ENCODE data around the gene NAGS.

DNA sequence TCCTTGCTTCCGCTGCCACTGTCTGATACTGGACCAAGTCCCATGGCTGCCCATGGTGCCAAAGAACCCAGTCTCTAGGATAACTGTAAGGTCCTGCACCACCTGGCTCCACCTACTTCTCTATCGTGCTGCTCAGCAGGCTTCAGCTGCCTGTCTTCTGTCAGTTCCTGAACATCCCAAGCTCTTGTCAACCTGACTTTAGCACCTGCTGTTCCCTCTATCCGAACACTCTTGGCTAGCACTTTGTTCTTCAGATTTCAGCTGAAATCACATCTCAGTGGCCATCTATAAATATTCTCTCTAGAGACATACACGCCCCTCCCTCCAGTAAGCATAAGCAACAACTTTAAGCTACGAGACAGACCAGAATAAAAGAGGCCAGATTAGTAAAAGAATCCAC, 25.3 kb downstream of the NAGS start:
- TF ChIP-seq ISL1 (CRISPR knock-in tag; IDR thresholded peaks at IDR 0.05) (no peak), PATZ1 (CRISPR knock-in tag; IDR thresholded peaks at IDR 0.05; ENCODE audit: borderline replicate concordance) (no peak), RARB (CRISPR knock-in tag; IDR thresholded peaks at IDR 0.05) (no peak), PPARA (CRISPR knock-in tag; IDR thresholded peaks at IDR 0.05; ENCODE audit: borderline replicate concordance) (no peak), GLIS3 (CRISPR knock-in tag; IDR thresholded peaks at IDR 0.05) (no peak), ZFP30 (CRISPR knock-in tag; IDR thresholded peaks at IDR 0.05) (no peak), CREB5 (CRISPR knock-in tag; IDR thresholded peaks at IDR 0.05; ENCODE audit: low read depth) (no peak), ARNTL (CRISPR knock-in tag; IDR thresholded peaks at IDR 0.05; ENCODE audit: borderline replicate concordance, low read depth) (no peak), OSR1 (CRISPR knock-in tag; IDR thresholded peaks at IDR 0.05) (no peak), TCF4 (CRISPR knock-in tag; IDR thresholded peaks at IDR 0.05; ENCODE audit: borderline replicate concordance) (no peak), ZFP3 (CRISPR knock-in tag; IDR thresholded peaks at IDR 0.05) (no peak), BACH2 (CRISPR knock-in tag; IDR thresholded peaks at IDR 0.05; ENCODE audit: borderline replicate concordance) (no peak), CSDC2 (CRISPR knock-in tag; IDR thresholded peaks at IDR 0.05) (no peak)
- TF ChIP-seq, protein P1, sequence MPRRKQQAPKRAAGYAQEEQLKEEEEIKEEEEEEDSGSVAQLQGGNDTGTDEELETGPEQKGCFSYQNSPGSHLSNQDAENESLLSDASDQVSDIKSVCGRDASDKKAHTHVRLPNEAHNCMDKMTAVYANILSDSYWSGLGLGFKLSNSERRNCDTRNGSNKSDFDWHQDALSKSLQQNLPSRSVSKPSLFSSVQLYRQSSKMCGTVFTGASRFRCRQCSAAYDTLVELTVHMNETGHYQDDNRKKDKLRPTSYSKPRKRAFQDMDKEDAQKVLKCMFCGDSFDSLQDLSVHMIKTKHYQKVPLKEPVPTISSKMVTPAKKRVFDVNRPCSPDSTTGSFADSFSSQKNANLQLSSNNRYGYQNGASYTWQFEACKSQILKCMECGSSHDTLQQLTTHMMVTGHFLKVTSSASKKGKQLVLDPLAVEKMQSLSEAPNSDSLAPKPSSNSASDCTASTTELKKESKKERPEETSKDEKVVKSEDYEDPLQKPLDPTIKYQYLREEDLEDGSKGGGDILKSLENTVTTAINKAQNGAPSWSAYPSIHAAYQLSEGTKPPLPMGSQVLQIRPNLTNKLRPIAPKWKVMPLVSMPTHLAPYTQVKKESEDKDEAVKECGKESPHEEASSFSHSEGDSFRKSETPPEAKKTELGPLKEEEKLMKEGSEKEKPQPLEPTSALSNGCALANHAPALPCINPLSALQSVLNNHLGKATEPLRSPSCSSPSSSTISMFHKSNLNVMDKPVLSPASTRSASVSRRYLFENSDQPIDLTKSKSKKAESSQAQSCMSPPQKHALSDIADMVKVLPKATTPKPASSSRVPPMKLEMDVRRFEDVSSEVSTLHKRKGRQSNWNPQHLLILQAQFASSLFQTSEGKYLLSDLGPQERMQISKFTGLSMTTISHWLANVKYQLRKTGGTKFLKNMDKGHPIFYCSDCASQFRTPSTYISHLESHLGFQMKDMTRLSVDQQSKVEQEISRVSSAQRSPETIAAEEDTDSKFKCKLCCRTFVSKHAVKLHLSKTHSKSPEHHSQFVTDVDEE (CRISPR knock-in tag; IDR thresholded peaks at IDR 0.05), result no peak
